Transverse colon (tissue), 4 donors: ENCODE measurements around the gene TLR6. TPM values are rescaled to one million over a fixed set of nuclear protein-coding genes. Genes with fewer than 3 reads are reported as not detected.

Experiments
- DNase-seq: peaks from one replicate; pipeline ENCODE4 v3.0.0-alpha.2; 2019
- H3K27ac ChIP-seq, 4 donors: fragments of 200-600 bp; sonication (generic); 2 replicates each; pipeline ENCODE4 v1.5.1; 2016 to 2018; ENCODE audit warnings: inconsistent platforms in 4 of 4
- H3K27me3 ChIP-seq: fragments of 200-600 bp; sonication (generic); 2 replicates; pipeline ENCODE4 v1.5.1; 2017; ENCODE audit warnings: inconsistent platforms
- H3K36me3 ChIP-seq, 4 donors: fragments of 200-600 bp; sonication (generic); 2 replicates each; pipeline ENCODE4 v1.5.1; 2017 to 2019; ENCODE audit warnings: inconsistent platforms in 4 of 4
- H3K4me1 ChIP-seq, 4 donors: fragments of 200-600 bp; sonication (generic); 2 replicates each; pipeline ENCODE4 v1.5.1; 2017 to 2020; ENCODE audit warnings: inconsistent platforms in 4 of 4
- H3K4me3 ChIP-seq, 4 donors: fragments of 200-600 bp; sonication (generic); 1 replicate in 1 of 4; 2 replicates in 3 of 4; pipeline versions ENCODE4 v1.5.1 to v1.6.1; 2017 to 2019; ENCODE audit warnings: inconsistent platforms in 4 of 4
- H3K9me3 ChIP-seq, 2 donors: fragments of 200-600 bp; sonication (generic); 2 replicates each; pipeline ENCODE4 v1.5.1; 2017 to 2019; ENCODE audit warnings: inconsistent platforms in 2 of 2
- EP300 ChIP-seq: sonication (generic); formaldehyde crosslinking; IDR thresholded peaks from one replicate; pipeline ENCODE4 v1.6.1; 2017; ENCODE audit warnings: antibody characterized with exemption, low read depth
- POLR2A ChIP-seq: fragments of 450-650 bp; IDR thresholded peaks from one replicate; pipeline ENCODE4 v1.6.1; 2016; ENCODE audit warnings: antibody characterized with exemption, mild to moderate bottlenecking, moderate library complexity
- POLR2AphosphoS5 ChIP-seq, 3 donors: sonication (generic); formaldehyde crosslinking; IDR thresholded peaks; one replicate each; pipeline ENCODE4 v1.6.1; 2016; ENCODE audit warnings: antibody characterized with exemption in 3 of 3
- WGBS, 2 donors: methylation state at CpG; one replicate each; pipeline ENCODE4 v1.1.5; 2018; ENCODE audit warnings: low coverage in 1 of 2; 5-methylcytosine and 5-hydroxymethylcytosine counted together
- in situ Hi-C, 4 donors: fragments of 200-750 bp; cut with MboI; loops; one replicate each; pipeline versions ENCODE4 v1.15.0 to v1.15.1; 2017; ENCODE audit warnings: low sequenced_read_pairs in 3 of 4, low pct_ligation_motif_present in 1 of 4, low pct_unique_long_range_greater_than_20kb in 1 of 4
- intact Hi-C: fragments of 100-400 bp; cut with DNase I; formaldehyde crosslinking; loops from one replicate; pipeline ENCODE4 v1.15.1; 2023; ENCODE audit warnings: low total_unique reads
- total RNA-seq, 4 donors: library from RNA; depleted of rRNA; stranded (reverse); fragments of >200 nt; gene quantifications; one replicate each; pipeline ENCODE4 v1.1.0, GENCODE V29; 2016
- TF ChIP-seq, protein P1 (sequence below), 5 experiments: fragments of 200-600 bp in 3 of 5; fragments of 450-650 bp in 2 of 5; sonication (generic) in 3 of 5; IDR thresholded peaks; 1 replicate in 2 of 5; 2 replicates in 3 of 5; pipeline ENCODE4 v1.5.1; 2016 to 2017; ENCODE audit warnings: antibody characterized with exemption in 5 of 5, inconsistent platforms in 3 of 5, mild to moderate bottlenecking in 2 of 5, moderate library complexity in 1 of 5

Gene TLR6
- total RNA-seq, 4 donors from 2014 or later, result 1.6 to 5.9 (median 3.3) TPM

DNA sequence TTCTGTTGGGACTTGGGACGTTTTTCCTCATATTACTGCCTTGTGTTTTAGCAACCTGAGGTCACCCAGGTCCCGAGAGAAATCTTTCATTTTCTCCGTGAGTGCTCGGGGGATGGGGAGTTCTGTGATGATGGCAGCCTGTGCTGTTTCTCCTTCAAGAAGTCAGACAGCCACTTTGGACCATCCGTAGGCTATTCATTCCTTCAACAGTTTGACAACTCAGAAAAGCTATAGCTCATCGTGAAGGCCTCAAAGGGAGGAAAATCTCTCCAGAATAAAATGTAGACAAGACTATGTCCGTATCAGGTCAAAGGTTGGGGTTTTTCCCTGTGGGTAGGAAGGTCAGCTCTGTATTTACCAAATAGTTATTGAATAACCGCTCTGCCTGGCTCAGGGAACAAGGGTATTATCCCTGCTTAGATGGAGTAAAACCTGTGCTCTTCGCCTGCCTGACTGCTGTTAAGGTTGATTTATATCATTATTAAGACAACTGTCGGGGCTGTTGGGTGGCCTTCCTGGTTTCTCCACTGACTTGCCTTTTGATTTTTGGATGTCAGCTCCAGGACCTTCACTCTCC is 47.6 kb upstream of the TLR6 start:
- in situ Hi-C loops, result loop anchor here in 3 of 4 donors (5.0 to 10.0 kb wide), 2 partner anchors 231 to 233 kb away; no protein-coding TSS in a partner anchor
- Histone ChIP-seq H3K4me3 (no peak overlapping the region), H3K27me3 (no peaks in the 10 kb centered on the region), H3K9me3 (no peaks in the 10 kb centered on the region), H3K36me3 (peaks cover 0 to 33% (median 10%) of the 10 kb centered on the region in 4 donors), H3K4me1 (peaks cover 8 to 28% (median 19%) of the 10 kb centered on the region in 4 donors), H3K27ac (peak overlapping the region; percentile 30 to 67 (median 57))
- no peak for TF ChIP-seq POLR2A
- TF ChIP-seq, protein P1, sequence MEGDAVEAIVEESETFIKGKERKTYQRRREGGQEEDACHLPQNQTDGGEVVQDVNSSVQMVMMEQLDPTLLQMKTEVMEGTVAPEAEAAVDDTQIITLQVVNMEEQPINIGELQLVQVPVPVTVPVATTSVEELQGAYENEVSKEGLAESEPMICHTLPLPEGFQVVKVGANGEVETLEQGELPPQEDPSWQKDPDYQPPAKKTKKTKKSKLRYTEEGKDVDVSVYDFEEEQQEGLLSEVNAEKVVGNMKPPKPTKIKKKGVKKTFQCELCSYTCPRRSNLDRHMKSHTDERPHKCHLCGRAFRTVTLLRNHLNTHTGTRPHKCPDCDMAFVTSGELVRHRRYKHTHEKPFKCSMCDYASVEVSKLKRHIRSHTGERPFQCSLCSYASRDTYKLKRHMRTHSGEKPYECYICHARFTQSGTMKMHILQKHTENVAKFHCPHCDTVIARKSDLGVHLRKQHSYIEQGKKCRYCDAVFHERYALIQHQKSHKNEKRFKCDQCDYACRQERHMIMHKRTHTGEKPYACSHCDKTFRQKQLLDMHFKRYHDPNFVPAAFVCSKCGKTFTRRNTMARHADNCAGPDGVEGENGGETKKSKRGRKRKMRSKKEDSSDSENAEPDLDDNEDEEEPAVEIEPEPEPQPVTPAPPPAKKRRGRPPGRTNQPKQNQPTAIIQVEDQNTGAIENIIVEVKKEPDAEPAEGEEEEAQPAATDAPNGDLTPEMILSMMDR (IDR thresholded peaks at IDR 0.05), result no peak
- no peak for TF ChIP-seq EP300
- no peak for TF ChIP-seq POLR2AphosphoS5 (IDR thresholded peaks at IDR 0.05)
- intact Hi-C loops, result no loop called here
- 45 to 48% methylated on average over 4 to 10 of the region's 10 CpGs for WGBS, 2 donors
- peak; percentile 14 for DNase-seq

DNA sequence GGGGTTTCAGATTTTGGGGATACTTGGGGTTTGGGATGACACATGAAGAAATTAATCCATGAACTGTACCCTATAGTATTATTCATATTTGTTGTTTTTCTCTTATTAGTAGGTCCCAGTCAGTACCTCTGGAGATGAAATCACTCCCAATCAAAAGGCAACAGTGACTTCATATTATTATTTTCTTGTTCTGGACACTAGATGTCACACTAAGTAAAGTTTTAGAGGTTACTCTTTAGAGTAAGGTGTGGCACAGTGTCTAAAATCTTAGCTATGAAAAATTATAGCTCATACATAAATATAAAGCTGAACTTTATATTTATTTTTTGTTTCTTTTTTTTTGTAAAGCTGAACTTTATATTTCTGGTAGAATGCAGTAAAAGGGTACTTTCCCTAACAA is 46.1 kb upstream of the TLR6 start:
- no peak for DNase-seq
- TF ChIP-seq, protein P1 (IDR thresholded peaks at IDR 0.05), result peak; percentile 30 to 44 (median 33)
- TF ChIP-seq POLR2A (no peak), EP300 (no peak), POLR2AphosphoS5 (IDR thresholded peaks at IDR 0.05) (no peak)
- H3K27ac ChIP-seq, result peak overlapping the region in 1 of 4 donors; percentile 10
- in situ Hi-C loops, result loop anchor here in 3 of 4 donors (5.0 to 10.0 kb wide), 2 partner anchors 232 to 235 kb away; no protein-coding TSS in a partner anchor
- H3K36me3 ChIP-seq, result peaks cover 0 to 26% (median 1%) of the 10 kb centered on the region in 4 donors
- no peaks in the 10 kb centered on the region for H3K9me3 ChIP-seq
- peaks cover 8 to 28% (median 19%) of the 10 kb centered on the region in 4 donors for H3K4me1 ChIP-seq
- H3K4me3 ChIP-seq, result no peak overlapping the region
- intact Hi-C loops, result loop anchor here (2.0 kb wide), 1 partner anchor 232 kb away; no protein-coding TSS in a partner anchor
- H3K27me3 ChIP-seq, result no peaks in the 10 kb centered on the region

DNA sequence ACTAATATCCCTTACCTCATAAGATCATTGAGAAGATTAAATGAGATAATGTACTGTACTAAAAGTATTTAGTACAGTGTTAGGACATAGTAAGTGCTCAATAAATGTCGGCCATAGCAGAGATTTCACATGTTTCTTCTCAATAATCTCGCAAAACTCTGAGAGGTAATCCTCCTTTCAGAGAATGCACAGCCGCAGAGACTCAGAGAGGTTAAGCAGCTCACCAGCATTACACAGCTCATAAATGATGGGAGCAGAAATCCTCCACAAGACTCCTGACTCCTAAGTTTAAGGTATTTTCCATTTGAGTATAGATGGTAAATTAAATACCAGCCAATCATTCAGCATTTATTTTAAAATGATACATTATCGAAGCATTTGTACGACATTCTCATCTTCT is 45.6 kb upstream of the TLR6 start:
- 82 to 86% methylated on average over 4 to 5 of the region's 5 CpGs for WGBS, 2 donors
- H3K4me1 ChIP-seq, result peaks cover 8 to 28% (median 19%) of the 10 kb centered on the region in 4 donors
- no peaks in the 10 kb centered on the region for H3K27me3 ChIP-seq
- peaks cover 0 to 22% (median 0%) of the 10 kb centered on the region in 4 donors for H3K36me3 ChIP-seq
- H3K27ac ChIP-seq, result no peak overlapping the region
- DNase-seq, result no peak
- TF ChIP-seq, protein P1 (IDR thresholded peaks at IDR 0.05), result no peak
- no peak for TF ChIP-seq POLR2A
- in situ Hi-C loops, result loop anchor here in 3 of 4 donors (5.0 to 10.0 kb wide), 2 partner anchors 233 to 235 kb away; no protein-coding TSS in a partner anchor
- no peak overlapping the region for H3K4me3 ChIP-seq
- intact Hi-C loops, result loop anchor here (2.0 kb wide), 1 partner anchor 233 kb away; no protein-coding TSS in a partner anchor
- H3K9me3 ChIP-seq, result no peaks in the 10 kb centered on the region

DNA sequence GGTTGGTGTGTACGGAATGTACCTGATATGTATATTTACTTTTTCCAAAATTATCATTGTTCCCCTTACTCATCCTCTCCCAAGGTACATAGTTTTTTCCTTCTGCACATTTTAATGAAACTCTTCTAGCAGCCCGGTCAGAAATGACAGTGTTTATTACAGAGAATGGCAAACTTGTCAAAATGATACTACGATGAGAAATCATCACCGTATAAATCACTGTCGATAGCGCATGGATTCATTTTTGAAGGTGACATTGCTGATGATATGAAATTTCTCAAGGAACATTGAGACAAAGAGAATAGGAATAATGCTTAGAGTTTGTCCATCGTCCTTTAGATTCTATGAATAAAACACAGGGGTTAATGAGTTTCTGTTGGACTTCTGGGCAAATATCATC is 41.6 kb upstream of the TLR6 start:
- in situ Hi-C loops (loop anchor here in 1 of 4 donors (25.0 kb wide), 1 partner anchor 539 kb away; no protein-coding TSS in a partner anchor), intact Hi-C loops (no loop called here)

More for the DNA sequence above, 41.6 kb upstream of the TLR6 start:
- Histone ChIP-seq H3K27ac (no peak overlapping the region), H3K9me3 (no peaks in the 10 kb centered on the region), H3K27me3 (no peaks in the 10 kb centered on the region), H3K36me3 (peaks cover 0 to 5% (median 0%) of the 10 kb centered on the region in 4 donors), H3K4me1 (peaks cover 0 to 14% (median 8%) of the 10 kb centered on the region in 4 donors), H3K4me3 (no peak overlapping the region)
- TF ChIP-seq EP300 (no peak), POLR2A (no peak), POLR2AphosphoS5 (IDR thresholded peaks at IDR 0.05) (no peak)
- TF ChIP-seq, protein P1 (IDR thresholded peaks at IDR 0.05), result no peak
- 82 to 90% methylated on average over 7 of the region's 7 CpGs for WGBS, 2 donors
- DNase-seq, result no peak
